Stimulated activated memory B cell treated with anti-CD40 and anti-IgM and Interleukin-4, amounts not matched to agents 10 μg/mL and 1 μg/mL and 100 μg/mL, for 72 hours (primary cell): ENCODE results near the gene TUBGCP6.

Experiments
- ATAC-seq: fragments of 150-1000 bp; cut with Tn5 transposase; 2 replicates; pipeline ENCODE4 v1.10.0; 2021
- H3K27ac Mint-ChIP-seq: one replicate; pipeline ENCODE4 v1.8.0; 2022; ENCODE audit warnings: mild to moderate bottlenecking, mixed read lengths
- H3K27me3 Mint-ChIP-seq: one replicate; pipeline ENCODE4 v1.8.0; 2022; ENCODE audit warnings: mixed read lengths
- H3K36me3 Mint-ChIP-seq: one replicate; pipeline ENCODE4 v1.8.0; 2022; ENCODE audit warnings: mixed read lengths
- H3K4me1 Mint-ChIP-seq: one replicate; pipeline ENCODE4 v1.8.0; 2022; ENCODE audit warnings: mixed read lengths
- H3K4me3 Mint-ChIP-seq: one replicate; pipeline ENCODE4 v1.8.0; 2022; ENCODE audit warnings: mild to moderate bottlenecking, moderate library complexity, mixed read lengths
- H3K9me3 Mint-ChIP-seq: one replicate; pipeline ENCODE4 v1.8.0; 2022; ENCODE audit warnings: mixed read lengths

Gene TUBGCP6

GRCh38 chr22:50167689-50168489 is 76.9 kb downstream of the TUBGCP6 start:
- Mint-ChIP-seq H3K36me3 (no peaks in the 10 kb centered on the region), H3K4me1 (peaks cover 25% of the 10 kb centered on the region), H3K4me3 (no peak overlapping the region), H3K9me3 (no peaks in the 10 kb centered on the region), H3K27me3 (peaks cover 57% of the 10 kb centered on the region), H3K27ac (no peak overlapping the region)
- no peak for ATAC-seq
